ENCODE measurements around the gene CD160. TPM values are rescaled to one million over a fixed set of nuclear protein-coding genes. Genes with fewer than 3 reads are reported as not detected.

CD160 gene
- total and polyA plus RNA-seq, 2 of the 4 experiments (the other 2 are of a cell fraction): not detected

DNA sequence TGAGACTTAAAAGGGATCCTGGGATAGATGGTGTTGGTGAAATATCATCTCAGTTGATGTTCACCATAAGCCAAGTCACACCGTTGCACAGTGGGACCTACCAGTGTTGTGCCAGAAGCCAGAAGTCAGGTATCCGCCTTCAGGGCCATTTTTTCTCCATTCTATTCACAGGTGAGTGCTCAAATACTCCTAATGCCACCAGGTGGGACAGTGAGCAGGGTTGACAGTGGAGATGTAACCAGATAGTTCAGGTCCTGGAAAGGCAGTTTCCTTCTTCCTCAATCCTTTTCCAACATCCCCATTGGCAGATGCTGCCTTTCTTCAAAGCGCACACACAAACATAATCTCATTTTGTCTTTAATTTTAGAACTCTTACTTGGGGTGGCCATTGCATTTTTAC, 11.6 kb downstream of the CD160 start:
- Histone ChIP-seq H3K9me3 (ENCODE audit: control insufficient read depth, insufficient read depth, low read length) (no peaks in the 10 kb centered on the region), H3K14ac (replicated peaks; ENCODE audit: low read depth, low read length) (0 out of 2 replicates have a peak overlapping the region, but pooled peaks have one; percentile 46), H4K91ac (ENCODE audit: insufficient read depth, low read depth, low read length) (peak overlapping the region; percentile 32), H3K36me3 (ENCODE audit: control insufficient read depth, insufficient read depth, low read length) (0 out of 2 replicates have a peak, but pooled peaks cover 1% of the 10 kb centered on the region), H2AFZ (replicated peaks; ENCODE audit: low read length, poor library complexity) (no peak overlapping the region), H3K23ac (ENCODE audit: low read depth, low read length) (0 out of 2 replicates have a peak overlapping the region, but pooled peaks have one; percentile 32), H2BK20ac (ENCODE audit: low read depth, low read length) (no peak overlapping the region), H4K5ac (ENCODE audit: low read depth, low read length) (no peak overlapping the region), H4K8ac (ENCODE audit: low read depth in 2 of 2, low read length in 2 of 2) (peak overlapping the region in 1 of 2 experiments; percentile 38; a peak in 1 of 4 replicates), H3K56ac (ENCODE audit: extremely low read depth, insufficient read depth, low read length) (no peak overlapping the region), H3K9ac (ENCODE audit: low read depth, low read length) (no peak overlapping the region), H2AK9ac (replicated peaks; ENCODE audit: low read depth, low read length, poor library complexity) (no peak overlapping the region), H3K4me2 (ENCODE audit: low read depth, low read length) (no peak overlapping the region), H3K79me1 (ENCODE audit: low read depth in 1 of 2, low read length in 2 of 2) (peaks cover 6 to 25% of the 10 kb centered on the region in 2 experiments; a peak in 3 of 4 replicates), H3K18ac (ENCODE audit: low read depth, low read length) (no peak overlapping the region), H3K27me3 (ENCODE audit: control insufficient read depth, insufficient read depth, low read length) (no peaks in the 10 kb centered on the region), H3K9me1 (ENCODE audit: insufficient read depth, low read length) (peaks cover 9% of the 10 kb centered on the region), H2BK15ac (ENCODE audit: low read depth, low read length) (0 out of 3 replicates have a peak overlapping the region, but pooled peaks have one; percentile 48), H3K4me1 (ENCODE audit: control insufficient read depth, insufficient read depth, low read length) (peaks cover 12% of the 10 kb centered on the region), H3K4ac (ENCODE audit: low read depth, low read length) (no peak overlapping the region; the same call in none of the 2 replicates), H2BK5ac (ENCODE audit: low read depth, low read length, poor library complexity, severe bottlenecking) (peak overlapping the region; percentile 9), H3K4me3 (ENCODE audit: insufficient read depth, low read depth, low read length) (no peak overlapping the region), H2BK120ac (ENCODE audit: low read depth, low read length) (peak overlapping the region; percentile 43), H4K20me1 (ENCODE audit: insufficient read depth, low read length) (no peaks in the 10 kb centered on the region), H2AK5ac (ENCODE audit: low read depth, low read length) (peak overlapping the region; percentile 50; the same call in 1 of the 2 replicates), H3K27ac (ENCODE audit: insufficient read depth, low read length) (no peak overlapping the region)
- dilution Hi-C loops (cut with HindIII; ENCODE audit: low sequenced_read_pairs, unreplicated experiment) (no loop called here), in situ Hi-C loops (cut with MboI; ENCODE audit: low sequenced_read_pairs) (no loop called here), intact Hi-C loops (cut with micrococcal nuclease) (no loop called here)
- DNase-seq (no peak), ATAC-seq (ENCODE audit: low read depth) (no peak)
- no CpG with 5 or more reads among the region's 3 CpGs for WGBS, 2 experiments (ENCODE audit: extremely low coverage in 2 of 2, insufficient read length in 1 of 2)
- BruUV-seq (replicated peaks): no TSS peak
- ChIA-PET POLR2A (ENCODE audit: unreplicated experiment) (no interaction called here), CTCF (no interaction called here)
- TF ChIP-seq BHLHE40 (IDR thresholded peaks at IDR 0.05; ENCODE audit: low read depth, low read length) (no peak), MAZ (IDR thresholded peaks at IDR 0.05; ENCODE audit: borderline replicate concordance, low read depth, low read length) (no peak), FOS (IDR thresholded peaks at IDR 0.05; ENCODE audit: low read depth, low read length) (no peak), SMC3 (IDR thresholded peaks at IDR 0.05; ENCODE audit: low read depth, low read length) (no peak), RFX5 (IDR thresholded peaks at IDR 0.05; ENCODE audit: low read depth, low read length) (no peak), RAD21 (IDR thresholded peaks at IDR 0.05; ENCODE audit: low read length) (no peak), RCOR1 (IDR thresholded peaks at IDR 0.05; ENCODE audit: insufficient replicate concordance, low read length) (no peak), MXI1 (IDR thresholded peaks at IDR 0.05; ENCODE audit: borderline replicate concordance, low read depth, low read length) (no peak), CEBPB (IDR thresholded peaks at IDR 0.05; ENCODE audit: low read depth, low read length) (no peak), POLR2A (IDR thresholded peaks at IDR 0.05; ENCODE audit: low read depth, low read length) (no peak), NFE2L2 (IDR thresholded peaks at IDR 0.05; ENCODE audit: low read depth, low read length) (no peak), CHD1 (IDR thresholded peaks at IDR 0.05; ENCODE audit: low read depth, low read length) (no peak)
- TF ChIP-seq, protein P1, sequence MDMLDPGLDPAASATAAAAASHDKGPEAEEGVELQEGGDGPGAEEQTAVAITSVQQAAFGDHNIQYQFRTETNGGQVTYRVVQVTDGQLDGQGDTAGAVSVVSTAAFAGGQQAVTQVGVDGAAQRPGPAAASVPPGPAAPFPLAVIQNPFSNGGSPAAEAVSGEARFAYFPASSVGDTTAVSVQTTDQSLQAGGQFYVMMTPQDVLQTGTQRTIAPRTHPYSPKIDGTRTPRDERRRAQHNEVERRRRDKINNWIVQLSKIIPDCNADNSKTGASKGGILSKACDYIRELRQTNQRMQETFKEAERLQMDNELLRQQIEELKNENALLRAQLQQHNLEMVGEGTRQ (IDR thresholded peaks at IDR 0.05; ENCODE audit: low read depth, low read length): no peak
- TF ChIP-seq, protein P2, sequence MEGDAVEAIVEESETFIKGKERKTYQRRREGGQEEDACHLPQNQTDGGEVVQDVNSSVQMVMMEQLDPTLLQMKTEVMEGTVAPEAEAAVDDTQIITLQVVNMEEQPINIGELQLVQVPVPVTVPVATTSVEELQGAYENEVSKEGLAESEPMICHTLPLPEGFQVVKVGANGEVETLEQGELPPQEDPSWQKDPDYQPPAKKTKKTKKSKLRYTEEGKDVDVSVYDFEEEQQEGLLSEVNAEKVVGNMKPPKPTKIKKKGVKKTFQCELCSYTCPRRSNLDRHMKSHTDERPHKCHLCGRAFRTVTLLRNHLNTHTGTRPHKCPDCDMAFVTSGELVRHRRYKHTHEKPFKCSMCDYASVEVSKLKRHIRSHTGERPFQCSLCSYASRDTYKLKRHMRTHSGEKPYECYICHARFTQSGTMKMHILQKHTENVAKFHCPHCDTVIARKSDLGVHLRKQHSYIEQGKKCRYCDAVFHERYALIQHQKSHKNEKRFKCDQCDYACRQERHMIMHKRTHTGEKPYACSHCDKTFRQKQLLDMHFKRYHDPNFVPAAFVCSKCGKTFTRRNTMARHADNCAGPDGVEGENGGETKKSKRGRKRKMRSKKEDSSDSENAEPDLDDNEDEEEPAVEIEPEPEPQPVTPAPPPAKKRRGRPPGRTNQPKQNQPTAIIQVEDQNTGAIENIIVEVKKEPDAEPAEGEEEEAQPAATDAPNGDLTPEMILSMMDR (conservative IDR thresholded peaks at IDR 0.05; ENCODE audit: low read depth, low read length): no peak
